Endometrial microvascular endothelial cells (primary cell): Measurements from ENCODE around the gene AKR1C1. TPM values are rescaled to one million over a fixed set of nuclear protein-coding genes. Genes with fewer than 3 reads are reported as not detected.
"Not testable (repeated sequence)": the region's sequence is repeated elsewhere in the genome, so short reads cannot be mapped to it uniquely, and the experiment has no call there.

Source experiments
- in situ Hi-C: cut with HindIII; loops from 2 replicates; pipeline ENCODE4 v1.10.0; 2017; ENCODE audit warnings: low sequenced_read_pairs, low pct_unique_long_range_greater_than_20kb; ENCODE audit errors: inconsistent ontology term
- total RNA-seq: library from RNA; depleted of rRNA; stranded (reverse); fragments of >200 nt; gene quantifications from one replicate; pipeline ENCODE4 v1.2.3, GENCODE V29; 2015; ENCODE audit errors: inconsistent ontology term

AKR1C1 gene
- total RNA-seq, 1 donor from 2014 or later = under 0.01 TPM

GRCh38 chr10:4978870-4979269 is 15.7 kb downstream of the AKR1C1 start:
- in situ Hi-C loops = no loop called here

DNA sequence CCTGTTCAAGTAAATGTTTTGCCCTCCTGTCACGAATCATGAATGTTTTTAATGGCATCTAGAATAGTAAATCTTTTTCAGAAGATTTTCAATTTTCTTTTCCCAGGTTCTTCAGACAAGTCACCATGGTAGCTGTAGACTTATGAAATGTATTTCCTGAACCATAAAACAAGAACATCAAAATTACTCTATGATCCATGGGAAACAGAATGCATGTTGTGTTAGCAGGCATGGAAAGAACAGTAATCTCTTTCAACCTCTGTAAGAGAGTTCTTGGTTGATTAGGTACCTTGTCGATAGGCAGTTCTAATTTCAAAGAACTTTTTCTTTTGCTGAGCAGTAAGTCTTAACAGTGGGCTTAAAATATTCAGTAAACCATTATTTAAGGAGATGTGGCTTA is 17.6 kb downstream of the AKR1C1 start:
- in situ Hi-C loops = no loop called here

DNA sequence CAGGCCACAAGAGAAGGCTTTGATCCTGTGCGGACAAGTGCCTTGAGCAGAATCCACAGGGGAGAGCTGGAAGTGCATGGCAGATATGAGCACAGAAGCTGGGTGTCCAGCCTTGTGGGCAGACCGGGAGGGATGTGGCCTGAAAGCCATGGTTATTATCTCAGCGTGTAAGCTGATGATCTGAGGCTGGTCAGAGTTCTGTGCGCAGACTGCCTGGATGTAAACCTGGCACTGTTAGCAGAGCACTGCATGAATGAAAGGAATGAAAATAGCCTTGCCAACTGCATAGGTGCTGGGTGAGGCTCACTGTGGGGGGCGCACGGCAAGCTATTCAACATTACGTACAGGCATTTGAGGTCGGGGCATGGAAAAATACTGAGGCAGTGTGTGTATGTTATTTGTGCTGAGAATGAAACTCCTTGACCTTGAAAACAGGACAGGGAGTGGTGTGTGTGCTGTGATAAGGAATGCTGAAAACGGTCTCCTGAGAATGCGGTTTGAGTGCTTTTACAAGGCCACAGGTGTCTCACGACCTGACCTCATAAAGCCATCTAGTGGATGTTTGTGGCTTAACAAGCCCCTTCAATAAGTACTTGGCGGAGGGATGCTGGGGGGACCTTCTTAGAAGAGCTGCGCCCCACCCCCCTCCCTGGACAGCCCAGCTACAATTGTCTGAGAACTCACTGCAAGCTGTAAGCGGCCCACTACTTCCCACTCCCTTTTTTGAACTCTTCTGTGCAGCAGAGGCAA is 18.7 kb downstream of the AKR1C1 start:
- in situ Hi-C loops = no loop called here

DNA sequence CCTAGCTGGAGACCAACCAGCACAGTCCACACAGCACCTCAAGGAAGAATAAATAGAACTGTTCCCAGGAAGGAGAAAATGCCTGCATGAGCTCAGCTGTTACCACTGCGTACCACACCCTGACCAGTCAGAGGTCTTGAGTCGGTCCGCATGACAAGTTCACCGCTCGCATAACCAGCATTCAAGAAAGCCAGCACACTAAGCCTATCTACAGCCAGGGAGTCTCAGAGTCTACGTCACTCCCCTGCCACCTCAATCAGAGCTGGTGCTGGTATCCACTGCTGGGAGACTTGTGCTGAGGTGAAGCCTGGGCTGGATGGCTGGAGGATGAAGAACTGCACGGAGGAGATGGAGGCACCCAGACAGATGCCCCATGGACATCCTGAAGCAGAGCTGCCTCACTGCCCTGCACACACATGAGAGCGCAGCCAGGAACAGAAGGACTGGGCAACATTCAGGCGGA is 19.6 kb downstream of the AKR1C1 start:
- in situ Hi-C loops = no loop called here

DNA sequence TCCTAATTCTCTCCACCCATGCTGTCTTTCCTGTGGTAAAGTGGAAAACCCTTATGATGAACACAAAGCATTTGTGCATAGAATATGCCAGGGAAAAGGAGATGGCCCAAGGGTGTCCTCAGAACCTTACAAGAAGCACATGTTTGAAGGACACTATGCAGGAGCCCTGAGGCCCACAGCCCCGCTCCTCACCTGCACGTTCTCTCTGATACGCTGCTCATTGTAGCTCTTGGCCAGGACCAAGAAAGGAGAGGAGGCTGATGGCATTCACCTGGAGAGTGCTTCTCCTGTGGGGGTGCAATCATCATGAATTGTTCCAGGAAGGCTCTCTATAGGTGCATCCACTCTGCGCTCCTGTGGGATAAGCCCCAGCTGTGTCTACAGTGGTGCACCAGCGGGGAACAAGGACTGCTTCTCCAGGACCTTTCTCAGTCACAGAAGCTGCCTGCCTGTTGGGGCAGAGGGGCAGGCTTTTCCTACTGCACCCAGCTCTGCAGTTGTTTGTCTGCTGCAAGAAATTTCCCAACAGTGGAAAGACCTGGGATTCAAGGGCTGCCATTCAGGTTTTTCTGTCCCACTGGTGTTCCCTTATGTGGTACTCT is 20.5 kb downstream of the AKR1C1 start:
- in situ Hi-C loops = no loop called here

GRCh38 chr10:4984223-4984622 is 21.0 kb downstream of the AKR1C1 start:
- in situ Hi-C loops = no loop called here

DNA sequence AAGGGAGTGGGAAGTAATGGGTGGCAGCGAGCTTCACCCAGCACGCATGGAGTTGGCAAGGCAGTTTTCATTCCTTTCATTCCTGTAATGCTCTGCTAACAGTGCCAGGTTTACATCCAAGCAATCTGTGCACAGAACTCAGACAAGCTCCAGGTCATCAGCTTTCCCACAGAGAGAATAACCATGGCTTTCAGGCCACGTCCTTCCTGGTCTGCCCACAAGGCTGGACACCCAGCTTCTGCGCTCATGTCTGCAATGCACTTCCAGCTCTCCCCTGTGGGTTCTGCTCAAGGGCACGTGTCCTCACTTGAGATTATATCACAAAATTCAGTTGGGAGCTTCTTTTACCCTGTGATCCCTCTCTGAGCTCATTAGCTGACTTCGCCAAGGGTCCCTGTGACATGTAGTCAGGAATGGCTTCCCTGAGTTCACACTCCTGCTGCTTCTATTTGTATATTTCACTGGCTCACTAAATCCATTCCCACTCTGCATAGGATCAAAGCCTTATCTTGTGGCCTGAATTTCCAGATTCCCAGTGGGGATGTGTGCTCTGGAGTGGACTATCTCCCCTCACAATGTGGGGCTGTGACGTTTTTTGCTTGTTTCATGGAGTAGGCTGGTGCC is 21.9 kb downstream of the AKR1C1 start:
- in situ Hi-C loops = no loop called here

DNA sequence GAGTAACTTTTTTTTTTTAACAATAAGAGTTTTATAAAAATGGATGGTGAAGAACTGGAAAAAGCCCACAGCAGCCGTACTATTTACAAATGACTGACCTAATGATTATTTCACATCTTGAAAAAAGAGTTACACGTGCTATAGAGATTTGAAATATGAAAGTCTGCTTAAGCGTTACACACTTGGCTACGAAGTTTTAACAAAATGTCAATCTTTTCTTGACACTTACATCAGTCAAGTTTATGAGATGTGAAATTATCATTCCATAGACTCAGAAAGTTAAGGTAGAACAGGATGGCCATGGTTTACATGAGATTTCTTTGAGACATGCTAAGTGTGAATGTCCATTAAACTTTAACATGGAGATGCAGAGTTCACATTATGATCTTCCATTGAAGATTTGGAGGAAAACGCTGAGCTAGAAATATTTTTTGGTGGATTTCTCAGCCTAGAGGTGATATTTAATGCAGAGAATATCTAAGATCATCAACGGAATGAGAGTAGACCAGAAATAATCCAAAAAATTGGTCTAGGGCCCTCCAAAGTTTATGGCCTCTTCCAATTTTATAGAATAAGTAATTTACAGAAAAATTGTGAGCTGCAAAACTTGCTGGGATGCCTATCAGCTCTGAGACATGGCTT is 24.9 kb downstream of the AKR1C1 start:
- in situ Hi-C loops = not testable (repeated sequence)

DNA sequence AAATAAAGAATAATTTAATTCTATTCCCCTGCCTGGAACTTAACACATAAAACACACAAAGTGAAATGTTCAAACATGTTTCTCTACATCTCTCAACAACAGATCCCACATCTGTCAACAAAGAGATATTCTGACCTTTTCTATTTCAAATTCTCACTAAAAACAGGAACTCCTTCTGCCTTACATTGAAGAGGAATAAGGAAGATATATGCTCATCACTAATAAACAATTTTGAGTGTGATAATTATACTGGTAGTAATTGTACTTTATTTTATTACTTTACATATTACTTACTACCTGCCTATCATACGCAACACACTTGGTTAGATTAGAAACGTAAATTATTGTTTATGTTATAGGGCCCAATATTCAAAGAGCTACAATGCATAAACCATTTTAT is 27.0 kb downstream of the AKR1C1 start:
- in situ Hi-C loops = no loop called here

DNA sequence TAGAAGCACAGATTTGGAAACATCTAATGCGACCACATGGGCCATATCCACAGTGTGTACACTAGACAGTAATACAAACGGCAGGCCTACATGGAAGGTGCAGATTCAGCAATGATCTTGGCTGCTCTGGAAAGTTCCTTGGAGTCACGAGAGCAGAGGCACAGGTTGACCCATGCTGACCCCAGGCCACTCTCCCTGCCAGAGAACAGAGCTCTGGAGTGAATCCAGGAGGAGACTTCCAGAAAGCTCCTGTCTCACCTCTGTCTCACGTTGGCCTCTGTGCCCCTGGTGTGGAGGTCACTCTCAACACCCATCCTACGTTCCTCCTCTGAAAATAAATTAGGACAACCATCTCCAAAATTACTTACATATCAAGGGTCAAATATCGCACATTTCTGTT is 28.2 kb downstream of the AKR1C1 start:
- in situ Hi-C loops = not testable (repeated sequence)

DNA sequence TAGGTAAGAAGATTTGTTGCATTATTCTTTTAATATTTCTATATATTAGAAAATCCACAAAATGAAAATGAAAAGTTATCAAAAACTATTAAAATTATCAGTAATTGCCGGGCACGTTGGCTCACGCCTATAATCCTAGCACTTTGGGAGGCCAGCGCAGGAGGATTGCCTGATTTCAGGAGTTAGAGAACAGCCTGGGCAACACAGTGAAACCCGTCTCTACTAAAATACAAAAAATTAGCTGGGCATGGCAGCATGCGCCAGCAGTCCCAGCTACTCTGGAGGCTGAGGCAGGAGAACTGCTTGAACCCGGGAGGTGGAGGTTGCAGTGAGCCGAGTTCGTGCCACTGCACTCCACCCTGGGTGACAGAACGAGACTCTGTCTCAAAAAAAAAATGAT is 29.3 kb downstream of the AKR1C1 start:
- in situ Hi-C loops = not testable (repeated sequence)

DNA sequence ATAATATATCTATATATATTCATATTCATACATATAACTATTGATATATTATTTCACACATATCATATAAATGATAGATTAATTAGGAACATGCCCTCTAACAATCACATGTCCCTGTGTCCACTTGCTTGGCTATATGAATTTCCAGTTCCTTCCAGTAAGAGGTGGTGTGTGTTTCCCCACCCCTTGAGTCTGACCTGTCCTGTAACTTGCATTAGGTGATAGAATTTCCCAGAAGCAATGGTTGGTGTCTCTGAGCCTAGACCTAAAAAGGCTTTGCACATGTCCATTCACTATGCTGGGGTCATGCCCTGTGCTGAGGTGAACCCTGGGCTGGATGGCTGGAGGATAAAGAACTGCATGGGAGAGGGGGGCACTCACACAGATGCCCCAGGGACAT is 31.0 kb downstream of the AKR1C1 start:
- in situ Hi-C loops = not testable (repeated sequence)

DNA sequence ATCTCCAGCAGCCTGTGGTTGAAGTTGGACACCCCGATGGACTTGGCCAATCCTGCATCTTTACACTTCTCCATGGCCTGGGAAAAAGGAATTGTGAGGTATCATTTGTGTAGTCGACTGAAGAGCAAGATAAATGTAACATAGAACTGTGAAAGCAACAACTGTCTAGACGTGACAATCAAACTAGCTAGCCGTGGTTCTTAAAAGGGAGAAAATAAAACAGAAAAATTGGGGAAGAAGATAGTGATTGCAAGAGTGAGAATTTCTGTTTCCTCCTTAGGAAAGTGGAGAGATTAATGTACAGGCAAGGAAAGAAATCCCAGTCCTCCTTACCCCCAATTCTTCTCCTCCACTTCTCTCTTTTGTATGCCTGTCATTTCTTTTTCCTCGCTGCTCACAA is 35.5 kb downstream of the AKR1C1 start:
- in situ Hi-C loops = no loop called here

- in situ Hi-C loops = no loop called here
Observed at GRCh38 chr10:5002013-5002727, 39.0 kb downstream of the AKR1C1 start.

- in situ Hi-C loops = not testable (repeated sequence)
Observed at GRCh38 chr10:5003127-5004029, 40.2 kb downstream of the AKR1C1 start, which contains the start of gene AKR1C2. Gene AKR1C2 (minus strand): TSS chr10:5003857. CDS start chr10:5003835, 22 bp downstream.

DNA sequence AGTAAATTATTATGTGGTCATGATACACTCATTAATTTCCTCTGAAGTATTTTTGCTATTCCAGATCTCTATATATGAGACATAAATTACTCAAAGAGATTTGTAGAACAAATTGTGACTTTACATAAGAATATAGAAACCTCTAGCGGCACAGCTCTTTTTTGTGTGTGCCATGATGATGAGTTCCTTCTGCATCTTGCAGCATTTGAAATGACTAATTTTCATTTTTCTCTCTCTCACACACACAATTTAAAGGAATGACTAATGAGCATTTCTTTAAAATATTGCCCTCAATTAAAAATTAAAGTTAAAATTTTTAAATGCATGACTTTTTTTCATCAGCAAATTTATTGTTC is 40.8 kb downstream of the AKR1C1 start:
- in situ Hi-C loops = not testable (repeated sequence)

- in situ Hi-C loops = not testable (repeated sequence)
Observed at GRCh38 chr10:5004501-5004900, 41.3 kb downstream of the AKR1C1 start.

- in situ Hi-C loops = not testable (repeated sequence)
Observed at GRCh38 chr10:5008857-5009548, 45.8 kb downstream of the AKR1C1 start.
